KMS-11 (cell line): ENCODE results near the gene CELF4.

Experiments
- H2AFZ ChIP-seq: fragments of 200-600 bp; sonication (generic); 2 replicates; pipeline ENCODE4 v1.6.1; 2016; ENCODE audit warnings: antibody characterized with exemption, mixed run types, low read depth
- H3K27ac ChIP-seq: fragments of 200-600 bp; sonication (generic); 2 replicates; pipeline ENCODE4 v1.6.1; 2016; ENCODE audit warnings: mild to moderate bottlenecking, mixed run types
- H3K27me3 ChIP-seq: fragments of 200-600 bp; sonication (generic); 2 replicates; pipeline ENCODE4 v1.6.1; 2017; ENCODE audit warnings: mild to moderate bottlenecking, low read depth, mixed run types, moderate library complexity; ENCODE audit not compliant: insufficient read depth
- H3K36me3 ChIP-seq: fragments of 200-600 bp; sonication (generic); 2 replicates; pipeline ENCODE4 v1.6.1; 2017; ENCODE audit warnings: mild to moderate bottlenecking, mixed run types; ENCODE audit not compliant: insufficient read depth
- H3K4me1 ChIP-seq: fragments of 200-600 bp; sonication (generic); 2 replicates; pipeline ENCODE4 v1.6.1; 2016; ENCODE audit warnings: mild to moderate bottlenecking, low read depth, mixed run types; ENCODE audit not compliant: poor library complexity, severe bottlenecking
- H3K4me2 ChIP-seq: fragments of 200-600 bp; sonication (generic); 2 replicates; pipeline ENCODE4 v1.7.0; 2016; ENCODE audit warnings: mild to moderate bottlenecking, mixed run types
- H3K4me3 ChIP-seq: fragments of 200-600 bp; sonication (generic); IDR thresholded peaks from 2 replicates; pipeline ENCODE4 v1.6.1; 2017; ENCODE audit warnings: low read depth, low read length, mixed read lengths; ENCODE audit not compliant: insufficient read depth
- H3K79me2 ChIP-seq: fragments of 200-600 bp; sonication (generic); 2 replicates; pipeline ENCODE4 v1.6.1; 2016; ENCODE audit warnings: low read depth, mixed run types; ENCODE audit not compliant: insufficient read depth
- H3K9ac ChIP-seq: fragments of 200-600 bp; sonication (generic); 2 replicates; pipeline ENCODE4 v1.6.1; 2016; ENCODE audit warnings: mild to moderate bottlenecking, mixed run types
- H4K20me1 ChIP-seq: fragments of 200-600 bp; sonication (generic); 2 replicates; pipeline ENCODE4 v1.6.1; 2016; ENCODE audit warnings: mild to moderate bottlenecking, mixed run types; ENCODE audit not compliant: insufficient read depth
- TF ChIP-seq, protein P1 (sequence below): fragments of 200-600 bp; sonication (generic); conservative IDR thresholded peaks from 2 replicates; pipeline ENCODE4 v1.6.1; 2017; ENCODE audit warnings: low read depth, mild to moderate bottlenecking, antibody characterized with exemption, low read length, moderate library complexity, mixed read lengths

Gene CELF4

DNA sequence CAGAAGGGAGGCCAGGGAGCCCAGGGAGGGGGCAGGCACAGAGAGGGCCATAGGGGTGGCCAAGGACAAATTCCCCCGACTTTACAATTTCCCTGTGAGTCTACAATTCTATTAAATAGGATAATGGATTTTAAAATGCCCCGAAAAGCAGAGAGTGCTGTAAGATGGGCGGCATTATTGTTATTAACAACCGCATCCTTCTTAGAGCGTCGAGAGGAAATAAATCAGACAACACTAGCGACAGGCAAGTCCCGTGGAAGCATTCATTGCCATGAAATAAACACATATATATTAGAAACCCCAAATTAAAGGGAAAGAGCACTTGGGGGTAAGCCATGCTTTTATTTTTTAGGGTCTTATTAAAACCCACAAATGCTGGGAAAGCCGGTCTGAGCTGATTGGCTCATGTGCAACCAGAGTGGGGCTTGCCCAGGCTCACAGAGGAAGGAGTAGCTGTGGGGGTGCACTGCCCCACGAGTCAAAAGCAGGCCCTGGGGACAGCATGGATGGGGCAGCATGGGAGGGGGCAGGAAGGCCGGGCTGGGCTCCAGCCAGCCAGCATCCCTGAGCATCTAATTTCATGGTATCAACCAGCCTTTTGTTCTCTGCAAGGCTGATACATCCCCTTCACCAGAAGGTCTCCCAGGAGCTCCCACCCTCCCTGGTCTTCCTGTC, 187.1 kb downstream of the CELF4 start:
- Histone ChIP-seq H3K9ac (no peak overlapping the region), H4K20me1 (no peaks in the 10 kb centered on the region), H2AFZ (no peak overlapping the region), H3K27me3 (no peaks in the 10 kb centered on the region), H3K4me1 (no peaks in the 10 kb centered on the region), H3K36me3 (no peaks in the 10 kb centered on the region), H3K27ac (no peak overlapping the region), H3K4me3 (no peak overlapping the region), H3K4me2 (no peak overlapping the region), H3K79me2 (no peaks in the 10 kb centered on the region)
- TF ChIP-seq, protein P1, sequence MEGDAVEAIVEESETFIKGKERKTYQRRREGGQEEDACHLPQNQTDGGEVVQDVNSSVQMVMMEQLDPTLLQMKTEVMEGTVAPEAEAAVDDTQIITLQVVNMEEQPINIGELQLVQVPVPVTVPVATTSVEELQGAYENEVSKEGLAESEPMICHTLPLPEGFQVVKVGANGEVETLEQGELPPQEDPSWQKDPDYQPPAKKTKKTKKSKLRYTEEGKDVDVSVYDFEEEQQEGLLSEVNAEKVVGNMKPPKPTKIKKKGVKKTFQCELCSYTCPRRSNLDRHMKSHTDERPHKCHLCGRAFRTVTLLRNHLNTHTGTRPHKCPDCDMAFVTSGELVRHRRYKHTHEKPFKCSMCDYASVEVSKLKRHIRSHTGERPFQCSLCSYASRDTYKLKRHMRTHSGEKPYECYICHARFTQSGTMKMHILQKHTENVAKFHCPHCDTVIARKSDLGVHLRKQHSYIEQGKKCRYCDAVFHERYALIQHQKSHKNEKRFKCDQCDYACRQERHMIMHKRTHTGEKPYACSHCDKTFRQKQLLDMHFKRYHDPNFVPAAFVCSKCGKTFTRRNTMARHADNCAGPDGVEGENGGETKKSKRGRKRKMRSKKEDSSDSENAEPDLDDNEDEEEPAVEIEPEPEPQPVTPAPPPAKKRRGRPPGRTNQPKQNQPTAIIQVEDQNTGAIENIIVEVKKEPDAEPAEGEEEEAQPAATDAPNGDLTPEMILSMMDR: no peak

DNA sequence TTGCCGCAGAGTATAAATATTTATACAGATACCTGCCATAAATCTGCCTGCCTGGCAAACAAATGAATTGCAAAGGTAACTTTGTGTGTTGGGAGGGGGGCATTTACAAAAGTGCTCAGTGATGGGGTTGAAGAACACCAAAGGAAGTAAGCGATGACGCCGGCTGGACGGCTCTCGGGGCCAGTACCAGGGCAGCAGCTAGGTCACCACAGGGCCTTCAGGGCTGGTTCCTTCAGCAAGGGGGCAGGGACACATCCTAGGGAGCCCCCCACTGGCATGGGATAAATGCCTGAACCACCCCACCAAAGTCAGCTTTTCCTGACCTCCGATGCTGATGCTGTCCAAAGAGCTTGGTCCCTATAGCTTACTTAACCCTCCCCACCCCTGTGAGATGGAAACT, 190.4 kb downstream of the CELF4 start:
- H4K20me1 ChIP-seq: no peaks in the 10 kb centered on the region
- H2AFZ ChIP-seq: no peak overlapping the region
- no peak overlapping the region for H3K4me3 ChIP-seq
- no peaks in the 10 kb centered on the region for H3K36me3 ChIP-seq
- no peak overlapping the region for H3K4me2 ChIP-seq
- no peak overlapping the region for H3K27ac ChIP-seq
- H3K79me2 ChIP-seq: no peaks in the 10 kb centered on the region
- H3K9ac ChIP-seq: no peak overlapping the region
- H3K27me3 ChIP-seq: no peaks in the 10 kb centered on the region
- TF ChIP-seq, protein P1: no peak
- H3K4me1 ChIP-seq: no peaks in the 10 kb centered on the region

DNA sequence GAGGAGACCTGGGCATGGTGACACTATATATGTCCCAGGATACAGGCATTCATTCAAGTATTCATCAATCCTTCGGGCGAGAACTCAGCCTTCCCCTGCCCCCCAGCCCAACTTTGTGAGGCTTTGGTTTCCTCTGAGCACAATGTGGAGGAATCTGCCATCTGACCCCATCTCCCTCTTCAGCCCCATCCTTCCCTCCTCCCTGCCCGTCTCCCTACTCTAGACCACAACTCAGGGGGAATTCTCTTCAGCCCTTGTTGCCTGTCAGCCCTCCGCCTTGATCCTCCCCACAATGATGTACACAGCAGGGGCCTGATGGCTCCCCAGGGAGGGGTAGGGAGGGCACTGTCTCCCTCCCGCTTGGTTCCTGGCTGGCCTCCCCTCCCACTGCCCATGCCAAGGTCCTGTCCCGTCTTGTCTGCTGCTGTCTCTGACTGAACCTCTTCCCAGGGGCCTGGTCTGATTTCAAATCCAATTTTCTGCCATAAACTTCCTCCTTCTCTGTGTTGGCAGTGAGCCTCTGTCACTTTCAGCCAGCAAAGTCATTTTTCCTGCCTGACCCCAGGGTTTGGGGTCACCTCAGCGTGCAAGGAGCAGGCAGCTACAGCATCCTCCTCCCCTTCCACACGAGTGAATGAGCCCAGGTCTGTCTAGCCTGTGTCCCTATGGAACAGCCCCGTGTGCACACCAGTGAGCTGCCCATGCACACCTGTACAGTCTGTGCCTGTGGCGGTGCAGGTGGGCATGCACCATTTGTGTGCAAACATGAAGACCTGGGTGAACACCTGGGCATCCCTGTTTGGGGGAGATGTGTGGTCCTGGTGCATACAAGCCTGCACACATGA, 197.3 kb downstream of the CELF4 start:
- no peak overlapping the region for H3K4me2 ChIP-seq
- no peaks in the 10 kb centered on the region for H3K36me3 ChIP-seq
- no peak overlapping the region for H3K27ac ChIP-seq
- no peaks in the 10 kb centered on the region for H4K20me1 ChIP-seq
- TF ChIP-seq, protein P1: no peak
- no peaks in the 10 kb centered on the region for H3K79me2 ChIP-seq
- no peak overlapping the region for H2AFZ ChIP-seq
- no peak overlapping the region for H3K4me3 ChIP-seq
- H3K27me3 ChIP-seq: no peaks in the 10 kb centered on the region
- no peak overlapping the region for H3K9ac ChIP-seq
- H3K4me1 ChIP-seq: no peaks in the 10 kb centered on the region

DNA sequence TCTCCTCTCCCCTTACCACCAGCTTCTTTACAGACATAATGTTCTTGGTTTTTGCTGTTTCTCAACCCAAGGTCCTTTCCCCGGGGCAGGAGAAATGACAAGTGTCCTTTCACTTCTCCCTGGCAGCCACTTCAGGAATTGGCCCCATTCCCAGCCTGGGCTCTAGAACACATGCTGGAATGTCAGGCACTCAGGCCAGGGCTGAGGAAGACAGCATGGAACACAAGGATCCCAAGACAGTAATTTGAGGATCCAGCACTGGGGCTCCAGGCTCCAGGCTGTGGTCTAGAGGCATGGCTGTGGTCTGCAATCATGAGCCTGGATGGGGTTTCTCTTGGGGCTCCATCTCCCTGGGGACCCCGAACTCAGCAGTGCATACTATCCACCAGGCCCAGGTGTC, 201.4 kb downstream of the CELF4 start:
- Histone ChIP-seq H2AFZ (no peak overlapping the region), H3K4me2 (no peak overlapping the region), H3K4me3 (no peak overlapping the region), H3K4me1 (no peaks in the 10 kb centered on the region), H4K20me1 (no peaks in the 10 kb centered on the region), H3K9ac (no peak overlapping the region), H3K27ac (no peak overlapping the region), H3K27me3 (no peaks in the 10 kb centered on the region), H3K79me2 (no peaks in the 10 kb centered on the region), H3K36me3 (no peaks in the 10 kb centered on the region)
- TF ChIP-seq, protein P1: no peak
